Breast epithelium (tissue), 4 donors: ENCODE measurements around the gene RPL3. TPM values are rescaled to one million over a fixed set of nuclear protein-coding genes. Genes with fewer than 3 reads are reported as not detected.

ENCODE experiments used
- DNase-seq, 2 donors: peaks; one replicate each; pipeline ENCODE4 v3.0.0-alpha.2; 2019; ENCODE audit warnings: low spot score in 2 of 2
- H3K27ac ChIP-seq, 2 donors: fragments of 200-600 bp; sonication (generic) in 1 of 2; one replicate each; pipeline ENCODE4 v1.5.1; 2016 to 2019; ENCODE audit warnings: mild to moderate bottlenecking in 1 of 2
- H3K27me3 ChIP-seq, 2 donors: fragments of 200-600 bp; sonication (generic) in 1 of 2; one replicate each; pipeline versions ENCODE4 v1.5.1 to v1.6.0; 2017 to 2019; ENCODE audit warnings: control low read depth in 1 of 2, mild to moderate bottlenecking in 1 of 2
- H3K36me3 ChIP-seq: fragments of 200-600 bp; one replicate; pipeline ENCODE4 v1.5.1; 2019
- H3K4me1 ChIP-seq, 2 donors: fragments of 200-600 bp; sonication (generic); one replicate each; pipeline ENCODE4 v1.5.1; 2016 to 2019; ENCODE audit warnings: control low read depth in 1 of 2
- H3K4me3 ChIP-seq, 3 donors: fragments of 200-600 bp; sonication (generic); 1 replicate in 2 of 3; 2 replicates in 1 of 3; pipeline ENCODE4 v1.5.1; 2016 to 2019; ENCODE audit warnings: mild to moderate bottlenecking in 3 of 3, moderate library complexity in 2 of 3
- H3K9me3 ChIP-seq, 2 donors: fragments of 200-600 bp; sonication (generic) in 1 of 2; one replicate each; pipeline ENCODE4 v1.5.1; 2016 to 2019; ENCODE audit warnings: control low read depth in 1 of 2
- POLR2A ChIP-seq: fragments of 450-650 bp; IDR thresholded peaks from one replicate; pipeline ENCODE4 v1.6.1; 2016; ENCODE audit warnings: antibody characterized with exemption, mild to moderate bottlenecking, moderate library complexity
- POLR2AphosphoS5 ChIP-seq, 3 donors: sonication (generic); formaldehyde crosslinking; IDR thresholded peaks; one replicate each; pipeline ENCODE4 v1.6.1; 2017; ENCODE audit warnings: antibody characterized with exemption in 3 of 3
- intact Hi-C: fragments of 100-400 bp; cut with DNase I; formaldehyde crosslinking; loops from one replicate; pipeline ENCODE4 v1.15.1; 2023; ENCODE audit warnings: low total_unique reads
- total RNA-seq, 3 donors: library from RNA; depleted of rRNA; stranded (reverse); fragments of >200 nt; gene quantifications; one replicate each; pipeline ENCODE4 v1.1.0, GENCODE V29; 2016
- TF ChIP-seq, protein P1 (sequence below), 3 donors: fragments of 450-650 bp; IDR thresholded peaks; one replicate each; pipeline ENCODE4 v1.5.1; 2016 to 2017; ENCODE audit warnings: antibody characterized with exemption in 3 of 3, mild to moderate bottlenecking in 3 of 3, moderate library complexity in 3 of 3

RPL3 gene
- total RNA-seq, 3 donors from 2014 or later, result 1,827 to 3,262 (median 2,633) TPM

DNA sequence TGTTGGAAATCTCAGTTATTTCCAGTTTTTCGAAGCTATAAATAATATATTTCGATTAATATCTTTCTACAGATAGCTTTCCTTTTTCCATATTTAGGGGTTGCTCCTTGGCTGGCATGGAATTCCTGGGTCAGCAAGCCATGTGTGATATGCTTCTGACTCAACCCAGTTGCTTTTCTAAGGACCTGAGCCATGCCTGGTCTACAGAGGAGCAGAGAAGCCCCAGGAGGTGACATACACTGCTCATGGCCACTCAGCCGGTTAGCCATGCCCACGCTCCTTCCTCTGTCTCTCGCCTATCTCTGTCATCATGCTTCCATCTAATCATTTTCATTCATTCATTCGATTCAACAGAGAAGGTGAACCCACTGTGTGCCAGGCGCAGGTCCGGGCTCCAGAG, 51.4 kb downstream of the RPL3 start:
- Histone ChIP-seq H3K36me3 (no peaks in the 10 kb centered on the region), H3K4me3 (no peak overlapping the region), H3K9me3 (no peaks in the 10 kb centered on the region), H3K4me1 (no peaks in the 10 kb centered on the region), H3K27me3 (no peaks in the 10 kb centered on the region), H3K27ac (no peak overlapping the region)
- intact Hi-C loops, result no loop called here
- TF ChIP-seq POLR2A, result no peak
- TF ChIP-seq, protein P1, sequence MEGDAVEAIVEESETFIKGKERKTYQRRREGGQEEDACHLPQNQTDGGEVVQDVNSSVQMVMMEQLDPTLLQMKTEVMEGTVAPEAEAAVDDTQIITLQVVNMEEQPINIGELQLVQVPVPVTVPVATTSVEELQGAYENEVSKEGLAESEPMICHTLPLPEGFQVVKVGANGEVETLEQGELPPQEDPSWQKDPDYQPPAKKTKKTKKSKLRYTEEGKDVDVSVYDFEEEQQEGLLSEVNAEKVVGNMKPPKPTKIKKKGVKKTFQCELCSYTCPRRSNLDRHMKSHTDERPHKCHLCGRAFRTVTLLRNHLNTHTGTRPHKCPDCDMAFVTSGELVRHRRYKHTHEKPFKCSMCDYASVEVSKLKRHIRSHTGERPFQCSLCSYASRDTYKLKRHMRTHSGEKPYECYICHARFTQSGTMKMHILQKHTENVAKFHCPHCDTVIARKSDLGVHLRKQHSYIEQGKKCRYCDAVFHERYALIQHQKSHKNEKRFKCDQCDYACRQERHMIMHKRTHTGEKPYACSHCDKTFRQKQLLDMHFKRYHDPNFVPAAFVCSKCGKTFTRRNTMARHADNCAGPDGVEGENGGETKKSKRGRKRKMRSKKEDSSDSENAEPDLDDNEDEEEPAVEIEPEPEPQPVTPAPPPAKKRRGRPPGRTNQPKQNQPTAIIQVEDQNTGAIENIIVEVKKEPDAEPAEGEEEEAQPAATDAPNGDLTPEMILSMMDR (IDR thresholded peaks at IDR 0.05), result no peak
- TF ChIP-seq POLR2AphosphoS5 (IDR thresholded peaks at IDR 0.05), result no peak
- no peak for DNase-seq

DNA sequence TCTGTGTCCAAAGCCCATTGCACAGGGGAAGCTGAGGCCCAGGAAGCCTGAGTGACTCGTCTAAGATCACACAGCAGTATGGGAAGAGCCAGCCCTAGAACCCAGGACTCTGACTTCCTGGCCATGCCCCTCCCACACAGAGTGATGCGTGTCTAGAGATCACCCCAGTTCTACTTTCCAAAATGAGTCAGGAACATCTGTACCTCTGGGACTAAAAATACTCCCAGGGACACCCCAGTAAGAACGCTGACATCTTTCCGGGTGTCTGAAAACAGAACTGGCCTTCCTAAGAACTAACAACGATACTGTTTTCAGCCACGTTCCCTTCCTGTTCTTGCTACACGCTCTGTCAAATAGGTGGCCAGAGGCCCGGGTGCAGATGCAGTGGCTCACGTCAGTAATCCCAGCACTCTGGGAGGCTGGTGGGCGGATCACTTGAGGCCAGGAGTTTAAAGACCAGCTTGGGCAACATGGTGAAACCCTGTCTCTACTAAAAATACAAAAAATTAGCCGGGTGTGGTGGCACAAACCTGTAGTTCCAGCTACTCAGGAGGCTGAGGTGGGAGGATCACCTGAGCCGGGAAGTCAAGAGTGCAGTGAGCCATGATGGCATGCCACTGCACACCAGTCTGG, 52.9 kb downstream of the RPL3 start:
- Histone ChIP-seq H3K27me3 (no peaks in the 10 kb centered on the region), H3K36me3 (no peaks in the 10 kb centered on the region), H3K4me1 (no peaks in the 10 kb centered on the region), H3K9me3 (peaks cover 4 to 5% of the 10 kb centered on the region in 2 donors), H3K4me3 (no peak overlapping the region), H3K27ac (no peak overlapping the region)
- no peak for DNase-seq
- intact Hi-C loops, result no loop called here
- TF ChIP-seq POLR2A (no peak), POLR2AphosphoS5 (IDR thresholded peaks at IDR 0.05) (no peak)
- TF ChIP-seq, protein P1 (IDR thresholded peaks at IDR 0.05), result no peak

DNA sequence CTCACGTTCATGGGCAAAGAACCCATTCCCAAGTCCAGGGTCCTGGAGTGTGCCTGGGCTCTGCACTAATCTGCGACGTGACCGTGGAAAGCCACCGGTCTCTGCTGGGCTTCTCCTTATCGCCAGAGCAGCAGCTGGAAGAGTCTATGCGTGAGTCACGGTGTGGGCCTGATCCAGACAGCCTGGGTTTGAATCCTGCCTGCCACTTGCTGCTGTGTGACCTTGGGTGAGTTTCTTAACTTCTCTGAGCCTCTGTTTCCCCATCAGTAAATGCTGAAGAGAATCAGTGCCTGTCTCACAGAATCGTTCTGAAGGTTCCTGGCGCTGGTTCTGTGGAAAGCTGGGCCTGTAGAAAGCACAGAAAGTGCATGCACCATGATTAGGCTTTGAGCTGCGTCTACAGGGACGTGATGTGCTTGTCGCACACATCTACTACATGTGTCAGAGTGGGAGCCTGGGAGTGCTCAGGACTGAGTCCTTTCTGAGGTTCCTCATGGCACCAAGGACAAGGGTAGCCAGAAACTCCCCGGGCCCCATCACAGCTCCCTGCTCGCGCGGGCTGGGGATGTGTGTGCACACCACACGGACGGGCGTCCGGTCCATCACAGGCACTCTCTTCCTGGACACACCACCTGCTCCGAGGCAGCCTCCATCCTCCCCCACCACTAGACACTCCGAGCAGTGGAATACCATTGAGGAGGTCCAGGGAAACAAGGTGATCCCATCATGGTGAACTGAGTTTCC, 54.1 kb downstream of the RPL3 start:
- no peaks in the 10 kb centered on the region for H3K4me1 ChIP-seq
- no peak for DNase-seq
- peaks cover 11% of the 10 kb centered on the region in 2 donors for H3K9me3 ChIP-seq
- no peaks in the 10 kb centered on the region for H3K36me3 ChIP-seq
- intact Hi-C loops, result no loop called here
- no peak for TF ChIP-seq POLR2AphosphoS5 (IDR thresholded peaks at IDR 0.05)
- TF ChIP-seq, protein P1 (IDR thresholded peaks at IDR 0.05), result no peak
- no peaks in the 10 kb centered on the region for H3K27me3 ChIP-seq
- H3K4me3 ChIP-seq, result no peak overlapping the region
- no peak overlapping the region for H3K27ac ChIP-seq

DNA sequence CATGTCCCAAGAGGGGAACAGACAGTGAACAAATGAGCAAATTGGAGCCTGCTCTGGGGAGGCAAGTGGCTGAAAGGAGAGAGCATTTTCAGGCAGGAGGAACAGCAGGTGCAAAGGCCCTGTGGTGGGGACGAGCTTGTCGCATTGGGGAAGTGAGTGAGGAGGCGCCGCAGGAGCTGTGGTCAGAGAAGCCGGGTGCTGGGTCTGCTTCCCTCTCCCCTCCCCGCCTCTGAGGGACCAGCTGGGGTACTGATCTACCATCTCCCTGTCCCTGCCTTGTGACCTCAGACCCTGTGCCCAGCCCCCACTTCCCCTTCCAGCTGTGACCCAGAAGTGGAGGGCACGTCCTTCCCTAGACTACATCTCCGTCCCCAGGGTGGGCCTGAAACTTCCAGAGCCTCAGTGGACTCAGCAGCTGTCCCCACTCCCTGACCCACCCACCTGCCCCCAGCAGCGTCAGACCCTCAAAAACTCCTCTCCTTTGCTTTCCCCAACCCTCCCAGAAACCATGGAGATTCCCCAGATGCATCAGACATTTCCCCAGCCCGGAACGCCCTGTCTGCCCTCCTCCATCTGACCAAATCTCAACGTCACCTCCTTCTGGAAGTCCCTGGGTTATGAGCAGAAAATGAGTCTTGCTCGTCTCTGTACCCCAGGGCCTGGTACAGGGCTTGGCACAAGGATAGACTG, 54.9 kb downstream of the RPL3 start:
- H3K9me3 ChIP-seq, result peaks cover 11% of the 10 kb centered on the region in 2 donors
- intact Hi-C loops, result no loop called here
- no peaks in the 10 kb centered on the region for H3K27me3 ChIP-seq
- H3K4me3 ChIP-seq, result no peak overlapping the region
- no peaks in the 10 kb centered on the region for H3K36me3 ChIP-seq
- H3K27ac ChIP-seq, result no peak overlapping the region
- TF ChIP-seq POLR2AphosphoS5 (IDR thresholded peaks at IDR 0.05) (no peak), POLR2A (no peak)
- TF ChIP-seq, protein P1 (IDR thresholded peaks at IDR 0.05), result no peak
- DNase-seq, result no peak
- no peaks in the 10 kb centered on the region for H3K4me1 ChIP-seq
